Ishikawa (cell line): Measurements from ENCODE around the gene CEND1.

Experiments used
- CEBPB ChIP-seq: IDR thresholded peaks from 2 replicates; pipeline ENCODE4 v1.6.1; 2012
- CREB1 ChIP-seq: IDR thresholded peaks from 2 replicates; pipeline ENCODE4 v1.6.1; 2012; ENCODE audit warnings: low read depth
- EGR1 ChIP-seq: IDR thresholded peaks from 2 replicates; pipeline ENCODE4 v1.6.1; 2012
- EP300 ChIP-seq: IDR thresholded peaks from 2 replicates; pipeline ENCODE4 v1.6.1; 2012; ENCODE audit warnings: borderline replicate concordance
- FOXM1 ChIP-seq: IDR thresholded peaks from 2 replicates; pipeline ENCODE4 v1.6.1; 2012; ENCODE audit warnings: low read depth, borderline replicate concordance
- RAD21 ChIP-seq: IDR thresholded peaks from 2 replicates; pipeline ENCODE4 v1.6.1; 2012; ENCODE audit warnings: low read depth
- TAF1 ChIP-seq: IDR thresholded peaks from 2 replicates; pipeline ENCODE4 v1.6.1; 2012; ENCODE audit warnings: low read depth, mild to moderate bottlenecking
- TCF12 ChIP-seq: IDR thresholded peaks from 2 replicates; pipeline ENCODE4 v1.6.1; 2012; ENCODE audit warnings: low read depth
- TEAD4 ChIP-seq: IDR thresholded peaks from 2 replicates; pipeline ENCODE4 v1.6.1; 2012
- YY1 ChIP-seq: IDR thresholded peaks from 2 replicates; pipeline ENCODE4 v1.6.1; 2012; ENCODE audit warnings: low read depth
- ZBTB7A ChIP-seq: IDR thresholded peaks from 2 replicates; pipeline ENCODE4 v1.6.1; 2012; ENCODE audit warnings: low read depth
- TF ChIP-seq, protein P1 (sequence below): IDR thresholded peaks from 2 replicates; pipeline ENCODE4 v1.6.1; 2012
- TF ChIP-seq, protein P2 (sequence below): IDR thresholded peaks from 2 replicates; pipeline ENCODE4 v1.6.1; 2012
- TF ChIP-seq, protein P3 (sequence below): IDR thresholded peaks from 2 replicates; pipeline ENCODE4 v1.6.1; 2012; ENCODE audit warnings: low read depth, mild to moderate bottlenecking

Gene CEND1

DNA sequence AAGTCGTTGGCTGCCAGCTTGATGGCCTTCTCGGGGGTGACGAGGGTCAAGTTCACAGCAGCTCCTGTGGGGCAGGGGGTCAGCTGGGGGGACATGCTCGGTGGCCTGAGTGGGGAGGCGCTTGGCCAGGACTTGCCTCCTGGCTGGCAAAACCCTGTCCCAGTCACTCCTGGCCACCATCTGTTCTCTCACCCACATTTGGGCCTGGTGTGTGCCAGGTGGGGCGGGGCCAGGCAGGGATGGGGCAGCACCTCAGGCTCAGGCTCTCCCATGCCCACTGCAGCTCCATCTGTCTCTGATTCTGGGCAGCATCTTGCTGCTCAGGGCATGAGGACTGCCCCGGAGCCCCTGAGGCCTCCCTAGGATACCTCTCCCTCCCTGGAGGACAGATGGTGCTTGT is 3.7 kb upstream of the CEND1 start:
- TF ChIP-seq, protein P1, sequence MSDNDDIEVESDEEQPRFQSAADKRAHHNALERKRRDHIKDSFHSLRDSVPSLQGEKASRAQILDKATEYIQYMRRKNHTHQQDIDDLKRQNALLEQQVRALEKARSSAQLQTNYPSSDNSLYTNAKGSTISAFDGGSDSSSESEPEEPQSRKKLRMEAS: no peak
- TF ChIP-seq RAD21 (no peak), EP300 (no peak), CEBPB (no peak), TAF1 (no peak), YY1 (no peak), FOXM1 (no peak), TEAD4 (no peak), CREB1 (no peak)
- TF ChIP-seq, protein P2, sequence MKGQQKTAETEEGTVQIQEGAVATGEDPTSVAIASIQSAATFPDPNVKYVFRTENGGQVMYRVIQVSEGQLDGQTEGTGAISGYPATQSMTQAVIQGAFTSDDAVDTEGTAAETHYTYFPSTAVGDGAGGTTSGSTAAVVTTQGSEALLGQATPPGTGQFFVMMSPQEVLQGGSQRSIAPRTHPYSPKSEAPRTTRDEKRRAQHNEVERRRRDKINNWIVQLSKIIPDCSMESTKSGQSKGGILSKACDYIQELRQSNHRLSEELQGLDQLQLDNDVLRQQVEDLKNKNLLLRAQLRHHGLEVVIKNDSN: no peak
- TF ChIP-seq, protein P3, sequence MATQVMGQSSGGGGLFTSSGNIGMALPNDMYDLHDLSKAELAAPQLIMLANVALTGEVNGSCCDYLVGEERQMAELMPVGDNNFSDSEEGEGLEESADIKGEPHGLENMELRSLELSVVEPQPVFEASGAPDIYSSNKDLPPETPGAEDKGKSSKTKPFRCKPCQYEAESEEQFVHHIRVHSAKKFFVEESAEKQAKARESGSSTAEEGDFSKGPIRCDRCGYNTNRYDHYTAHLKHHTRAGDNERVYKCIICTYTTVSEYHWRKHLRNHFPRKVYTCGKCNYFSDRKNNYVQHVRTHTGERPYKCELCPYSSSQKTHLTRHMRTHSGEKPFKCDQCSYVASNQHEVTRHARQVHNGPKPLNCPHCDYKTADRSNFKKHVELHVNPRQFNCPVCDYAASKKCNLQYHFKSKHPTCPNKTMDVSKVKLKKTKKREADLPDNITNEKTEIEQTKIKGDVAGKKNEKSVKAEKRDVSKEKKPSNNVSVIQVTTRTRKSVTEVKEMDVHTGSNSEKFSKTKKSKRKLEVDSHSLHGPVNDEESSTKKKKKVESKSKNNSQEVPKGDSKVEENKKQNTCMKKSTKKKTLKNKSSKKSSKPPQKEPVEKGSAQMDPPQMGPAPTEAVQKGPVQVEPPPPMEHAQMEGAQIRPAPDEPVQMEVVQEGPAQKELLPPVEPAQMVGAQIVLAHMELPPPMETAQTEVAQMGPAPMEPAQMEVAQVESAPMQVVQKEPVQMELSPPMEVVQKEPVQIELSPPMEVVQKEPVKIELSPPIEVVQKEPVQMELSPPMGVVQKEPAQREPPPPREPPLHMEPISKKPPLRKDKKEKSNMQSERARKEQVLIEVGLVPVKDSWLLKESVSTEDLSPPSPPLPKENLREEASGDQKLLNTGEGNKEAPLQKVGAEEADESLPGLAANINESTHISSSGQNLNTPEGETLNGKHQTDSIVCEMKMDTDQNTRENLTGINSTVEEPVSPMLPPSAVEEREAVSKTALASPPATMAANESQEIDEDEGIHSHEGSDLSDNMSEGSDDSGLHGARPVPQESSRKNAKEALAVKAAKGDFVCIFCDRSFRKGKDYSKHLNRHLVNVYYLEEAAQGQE: no peak

DNA sequence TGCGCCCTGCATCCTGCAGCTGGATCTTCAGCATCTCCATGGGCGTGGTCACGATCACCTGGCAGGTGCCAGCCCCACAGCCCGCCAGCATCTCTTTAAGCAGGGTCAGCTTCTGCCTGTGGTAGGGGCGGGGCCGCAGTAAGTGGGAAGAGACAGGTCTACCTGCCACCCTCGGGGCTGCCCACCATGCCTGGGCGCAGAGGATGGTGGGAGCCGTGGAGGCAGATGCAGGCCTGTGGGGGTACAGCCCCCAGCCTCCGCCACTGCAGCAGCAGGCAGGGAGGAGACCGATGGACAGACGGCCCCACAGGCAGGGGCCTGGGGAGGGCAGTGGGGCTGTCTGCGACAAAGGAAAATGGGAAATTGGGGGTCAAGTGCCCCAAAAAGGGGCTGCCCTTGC is 3.0 kb upstream of the CEND1 start:
- TF ChIP-seq CREB1 (no peak), EP300 (no peak), RAD21 (no peak), CEBPB (no peak), EGR1 (no peak)
- TF ChIP-seq, protein P3: no peak
- TF ChIP-seq, protein P1: no peak

DNA sequence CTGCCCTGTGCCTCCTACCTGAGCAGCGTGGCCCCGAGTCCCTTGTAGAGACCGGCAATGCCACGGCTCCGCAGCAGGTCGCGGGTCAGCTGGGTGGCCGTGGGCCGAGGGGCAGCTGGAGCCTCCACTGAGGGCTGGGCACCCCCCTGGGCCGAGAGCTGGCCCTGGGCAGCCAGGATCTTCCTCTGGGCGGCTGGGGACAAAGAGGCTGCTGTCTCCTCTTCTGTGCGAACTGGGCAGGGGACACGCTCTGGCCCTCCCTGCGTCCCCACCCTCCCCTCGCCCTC is 2.6 kb upstream of the CEND1 start:
- TF ChIP-seq CEBPB (no peak), EP300 (no peak), TCF12 (no peak)

DNA sequence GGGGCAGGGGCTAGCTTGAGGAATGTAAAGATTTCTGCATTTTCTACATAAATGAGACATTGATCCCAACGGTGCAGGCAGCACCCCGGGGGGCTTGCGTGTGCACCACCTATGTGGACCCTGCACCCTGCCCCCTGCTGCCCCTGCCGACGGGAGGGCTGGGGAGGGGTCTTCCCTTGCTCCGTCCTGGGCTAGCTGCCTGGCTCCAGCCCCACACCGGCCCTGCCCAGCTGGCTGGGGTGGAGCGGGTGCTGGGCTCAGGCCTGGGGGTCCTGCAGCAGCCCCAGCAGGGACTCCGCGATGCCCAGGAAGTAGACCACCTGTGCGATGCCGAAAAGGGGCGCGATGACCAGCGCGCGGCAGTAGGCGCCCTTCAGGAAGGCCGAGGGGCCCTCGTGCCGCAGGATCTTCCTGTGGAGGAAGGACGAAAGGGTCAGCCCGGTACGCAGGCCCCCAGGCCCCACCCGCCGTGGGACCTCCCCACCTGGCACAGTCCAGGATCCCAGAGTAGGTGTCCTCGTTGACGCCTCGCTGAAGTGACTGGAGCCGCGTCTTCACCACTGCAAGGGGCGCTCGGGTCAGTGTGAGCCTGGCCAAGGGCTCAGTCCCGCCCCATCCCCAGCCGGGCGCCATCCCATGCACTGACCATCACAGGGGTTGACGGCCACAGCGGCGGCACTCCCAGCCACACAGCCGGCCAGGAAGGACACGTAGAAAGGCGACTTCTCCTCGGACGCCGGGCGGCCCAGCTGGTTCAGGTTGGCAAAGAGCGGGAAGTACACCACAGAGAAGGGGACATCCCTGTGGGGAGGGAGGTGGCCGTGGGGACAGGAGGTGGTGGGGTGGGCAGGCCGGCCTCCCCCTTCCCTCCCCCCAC is 2.0 kb upstream of the CEND1 start:
- TF ChIP-seq ZBTB7A (0 out of 2 replicates have a peak, but pooled peaks have one; percentile 62), EGR1 (no peak)

DNA sequence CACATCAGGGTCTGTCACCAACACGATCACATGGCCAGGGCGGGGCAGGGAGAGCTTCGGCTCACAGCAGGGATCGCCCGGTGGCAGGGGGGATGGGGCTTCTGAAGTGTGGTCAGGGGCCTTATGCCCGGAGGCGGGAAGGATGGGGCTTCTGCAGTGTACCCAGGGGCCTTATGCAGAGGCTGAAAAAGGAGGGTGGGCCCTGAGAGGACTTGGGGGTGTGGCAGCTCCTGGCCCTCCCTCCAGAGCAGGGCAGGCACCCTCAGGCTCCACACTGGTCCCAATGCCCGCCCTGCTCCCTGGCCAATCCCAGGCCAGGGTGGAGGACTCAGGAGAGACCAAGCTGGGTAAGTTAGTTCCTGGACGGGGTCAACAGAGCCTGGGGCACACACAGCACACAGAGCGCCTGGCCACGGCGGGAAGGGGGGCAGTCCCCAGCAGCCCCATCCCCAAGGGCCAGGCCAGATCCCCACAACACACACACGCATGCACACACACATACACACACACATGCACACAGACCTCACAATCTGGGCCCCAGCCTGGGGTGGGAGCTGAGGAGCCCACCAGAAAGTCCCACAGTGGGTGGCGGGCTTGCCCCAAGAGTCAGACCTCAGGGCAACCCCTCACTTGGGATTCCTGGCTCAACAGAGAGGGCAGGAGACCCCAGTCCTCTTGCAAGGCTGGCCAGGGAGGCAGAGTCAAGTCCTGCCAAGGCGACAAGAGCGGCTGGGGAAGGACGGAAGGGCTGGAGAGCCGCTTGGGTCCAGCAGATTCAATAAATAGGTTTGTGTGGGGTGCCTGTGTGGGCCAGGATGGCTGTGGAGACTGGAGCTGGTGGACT is 1.1 kb upstream of the CEND1 start:
- TF ChIP-seq, protein P2: no peak
- TF ChIP-seq CEBPB (no peak), ZBTB7A (peak; percentile 47; the same call in 1 of the 2 replicates)

DNA sequence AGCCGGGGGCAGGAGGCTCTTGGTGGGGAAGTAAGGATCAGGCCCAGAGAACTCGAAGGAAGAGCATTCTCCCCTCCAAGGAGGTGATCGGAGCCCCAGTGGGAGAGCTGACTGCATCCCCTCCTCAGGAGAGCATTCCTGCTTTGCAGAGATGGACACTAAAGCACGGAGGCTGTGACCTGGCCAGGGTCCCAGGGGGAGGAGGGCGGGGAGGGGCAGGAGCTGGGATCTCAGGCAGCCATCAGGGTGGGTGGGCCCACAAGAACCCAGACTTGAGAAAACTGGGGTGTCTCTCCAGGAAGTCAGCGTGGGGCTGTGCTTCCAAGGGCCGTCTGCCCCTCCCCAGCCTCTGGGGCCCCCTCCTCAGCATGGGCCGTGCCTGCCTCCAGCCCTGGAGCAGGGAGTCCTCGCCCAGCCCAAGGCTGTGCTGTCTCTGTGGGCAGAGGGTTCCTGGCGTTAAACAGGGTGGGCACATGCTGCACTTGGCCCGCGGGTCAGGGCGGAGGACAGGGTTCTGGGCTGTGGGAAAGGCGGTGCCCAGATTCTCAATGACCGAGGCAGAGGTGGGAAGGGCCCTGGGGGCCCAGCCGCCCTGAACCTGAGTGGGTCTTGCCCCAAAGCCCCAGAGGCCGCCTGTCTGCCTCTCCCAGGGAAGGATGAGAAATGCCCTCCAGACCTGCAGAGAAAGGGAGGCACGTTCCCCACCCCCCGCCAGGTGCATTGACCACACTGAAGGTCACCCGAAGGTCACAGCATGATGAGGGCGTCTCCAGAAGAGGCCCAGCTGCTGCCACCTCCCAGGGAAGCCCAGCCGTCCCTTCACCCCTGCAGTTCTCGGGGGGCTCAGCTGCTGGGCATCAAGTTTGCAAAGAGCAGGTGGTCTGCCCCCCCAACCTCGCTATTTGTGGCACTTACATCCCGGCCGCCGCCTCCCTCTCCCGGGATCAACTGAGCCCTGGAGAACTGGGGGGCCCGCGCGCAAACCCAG is 643 bp downstream of the CEND1 start:
- no peak for TF ChIP-seq EGR1
- TF ChIP-seq, protein P1: no peak
- TF ChIP-seq RAD21: no peak
- no peak for TF ChIP-seq TEAD4
- no peak for TF ChIP-seq ZBTB7A
- TF ChIP-seq YY1: no peak
- no peak for TF ChIP-seq CEBPB
- TF ChIP-seq, protein P3: no peak
- TF ChIP-seq CREB1: no peak
- no peak for TF ChIP-seq EP300
- no peak for TF ChIP-seq TAF1
- no peak for TF ChIP-seq FOXM1
- TF ChIP-seq, protein P2: no peak
